ENCODE results near the gene PRRT1.
A peak's percentile ranks its signal among the peaks of the same experiment; 100 is the strongest.
"Not testable (repeated sequence)": the region's sequence is repeated elsewhere in the genome, so short reads cannot be mapped to it uniquely, and the experiment has no call there.

Gene PRRT1

DNA sequence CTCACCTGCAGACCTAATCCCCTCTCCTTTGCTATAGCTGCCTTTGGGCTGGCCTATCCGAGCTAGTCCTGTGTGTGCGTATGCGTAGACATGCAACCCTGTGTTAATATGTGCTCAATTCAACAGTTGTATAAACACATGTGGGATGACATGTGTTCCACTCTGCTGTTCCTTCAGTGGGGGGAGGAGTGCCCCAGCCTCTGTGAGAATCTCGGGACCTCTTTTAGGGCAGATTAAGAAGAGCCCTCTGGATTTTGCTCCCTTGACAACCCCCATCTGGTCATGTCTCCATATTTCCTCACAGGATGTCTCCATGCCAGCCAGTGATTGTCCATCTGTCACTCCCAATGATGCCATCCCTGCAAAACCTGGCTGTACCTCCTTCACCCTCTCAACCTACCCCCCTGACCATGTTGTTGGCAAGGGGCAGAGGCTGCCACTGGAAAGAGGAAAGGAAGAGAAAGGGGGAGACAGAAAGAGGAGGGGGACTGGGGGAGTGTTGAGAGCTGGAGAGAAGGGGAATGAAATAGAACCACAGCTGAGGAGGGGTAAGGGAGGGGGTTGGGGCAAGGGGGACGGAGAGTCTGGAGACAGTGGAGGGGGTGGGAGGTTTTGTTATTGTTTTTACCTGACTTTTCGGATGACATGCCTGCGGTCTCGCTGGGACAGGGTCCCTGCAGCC lies 417 bp downstream of the PRRT1 start:
- no peak for DNase-seq (ENCODE audit: low read depth in 2 of 2)

DNA sequence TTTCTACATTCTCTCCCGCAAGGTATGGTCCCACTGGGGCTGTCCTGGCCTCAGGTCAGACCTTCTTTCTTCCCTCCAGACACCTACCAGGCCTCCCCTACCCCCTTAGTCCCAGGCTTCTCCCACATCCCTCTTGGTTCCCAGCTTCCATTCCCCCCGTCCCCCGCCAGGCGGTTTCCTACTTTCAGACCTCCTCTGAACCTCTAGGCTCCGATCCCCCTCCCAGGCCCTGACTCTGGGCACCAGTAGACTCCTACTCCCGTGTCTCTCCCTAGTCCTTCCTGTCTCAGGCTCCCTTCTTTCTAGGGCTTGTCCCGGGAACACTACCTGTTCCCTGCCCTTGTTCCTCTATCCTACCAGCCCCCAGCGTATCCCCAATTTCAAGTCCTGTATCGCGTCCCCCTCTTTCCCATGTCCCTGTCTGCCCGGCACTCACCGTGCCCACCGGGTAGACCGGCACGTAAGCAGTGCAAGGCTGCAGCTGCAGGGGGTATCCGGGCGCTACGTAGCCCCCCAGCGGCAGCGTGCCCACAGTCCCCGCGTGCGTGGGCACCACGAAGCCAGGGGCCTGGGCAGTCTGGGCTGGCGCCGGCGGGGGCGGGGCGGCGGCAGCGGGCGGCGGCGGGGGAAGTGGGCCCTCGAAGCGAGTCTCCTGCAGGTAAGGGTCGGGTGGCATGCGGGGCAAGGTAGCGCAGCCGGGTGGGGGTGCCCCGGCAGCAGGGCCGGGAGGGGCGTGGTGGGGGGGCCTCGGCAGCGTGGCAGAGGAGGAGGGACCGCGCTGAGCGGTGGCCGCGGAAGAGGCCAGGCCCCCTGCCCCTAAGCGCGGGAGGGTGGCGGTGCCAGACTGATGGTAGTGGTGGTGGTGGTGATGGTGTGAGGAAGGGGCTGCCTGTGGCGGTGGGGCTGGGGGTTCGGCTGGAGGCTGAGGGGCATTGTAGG lies 1.5 kb downstream of the PRRT1 start:
- no peak for DNase-seq (ENCODE audit: low read depth in 2 of 2)

DNA sequence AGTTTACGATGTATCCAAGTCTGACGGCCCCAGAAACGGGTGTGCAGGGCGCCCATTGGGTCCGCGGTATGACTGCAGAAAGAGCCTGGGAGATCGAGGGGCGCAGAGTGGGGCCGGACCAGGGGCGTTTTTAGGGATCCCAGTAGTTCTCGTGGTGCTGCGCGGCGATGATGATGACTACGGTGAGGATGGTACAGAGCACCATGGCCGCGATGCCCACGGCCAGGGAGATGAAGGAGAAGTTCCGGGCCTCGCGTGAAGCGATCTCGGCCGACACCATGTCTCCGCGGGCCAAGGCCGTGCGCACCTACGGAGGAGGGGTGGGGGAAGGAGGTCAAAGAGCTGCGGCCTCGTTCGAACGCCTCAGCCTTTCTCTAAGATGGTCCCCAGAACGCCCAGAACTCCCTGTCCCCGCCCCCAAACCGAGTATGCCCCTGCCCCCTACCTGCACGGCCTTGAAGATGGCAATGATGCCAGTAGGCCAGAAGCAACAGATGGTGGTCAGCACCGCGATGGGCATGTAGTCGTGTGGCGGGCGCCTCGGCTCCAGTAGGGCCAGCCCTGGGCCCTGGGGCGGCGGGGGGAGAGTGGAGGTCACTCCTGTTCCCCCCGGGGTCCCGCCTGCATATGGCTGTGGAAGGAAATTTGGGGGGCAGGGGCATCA lies 2.5 kb downstream of the PRRT1 start:
- DNase-seq (ENCODE audit: low read depth in 2 of 2): no peak

DNA sequence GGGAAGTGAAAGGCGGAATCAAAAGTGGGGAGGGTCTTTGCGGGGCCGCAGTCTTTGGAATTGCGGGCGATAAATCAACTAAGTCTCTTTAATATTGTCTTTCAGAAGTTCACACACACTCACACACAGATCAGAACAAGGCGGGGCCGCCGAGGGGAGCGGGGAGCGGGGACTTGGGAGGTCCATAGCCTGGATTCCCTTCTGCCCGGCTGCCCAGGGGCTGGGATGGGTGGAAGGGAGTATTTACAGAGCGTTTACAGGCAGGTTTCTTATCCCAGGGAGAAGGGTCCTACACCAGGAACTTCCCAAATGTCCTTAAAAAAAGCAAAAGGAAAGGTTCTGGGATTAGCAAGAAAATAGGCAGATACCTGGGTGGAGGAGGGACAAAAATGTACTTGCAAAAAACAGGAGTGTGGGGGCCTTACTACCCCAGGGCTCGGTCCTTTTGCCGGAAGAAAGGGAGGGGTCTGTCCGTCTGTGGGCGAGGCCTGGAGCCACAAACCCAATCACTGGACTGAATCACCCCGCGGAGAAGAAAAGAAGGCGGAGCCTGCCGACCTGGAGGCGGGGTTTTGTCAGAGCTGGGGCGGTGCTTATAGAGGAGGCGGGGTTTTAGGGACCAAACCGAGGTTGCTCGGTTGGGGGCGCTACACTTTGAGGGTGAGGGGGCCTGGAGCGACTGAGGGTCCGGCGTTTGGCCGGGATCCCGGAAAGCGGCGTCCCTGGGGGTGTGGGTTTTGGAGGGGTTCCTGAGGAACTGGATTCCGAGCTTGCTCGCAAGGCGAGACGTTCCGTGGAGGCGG lies 3.2 kb downstream of the PRRT1 start:
- peak; percentile 35 to 45 for DNase-seq (ENCODE audit: low read depth in 2 of 2)

DNA sequence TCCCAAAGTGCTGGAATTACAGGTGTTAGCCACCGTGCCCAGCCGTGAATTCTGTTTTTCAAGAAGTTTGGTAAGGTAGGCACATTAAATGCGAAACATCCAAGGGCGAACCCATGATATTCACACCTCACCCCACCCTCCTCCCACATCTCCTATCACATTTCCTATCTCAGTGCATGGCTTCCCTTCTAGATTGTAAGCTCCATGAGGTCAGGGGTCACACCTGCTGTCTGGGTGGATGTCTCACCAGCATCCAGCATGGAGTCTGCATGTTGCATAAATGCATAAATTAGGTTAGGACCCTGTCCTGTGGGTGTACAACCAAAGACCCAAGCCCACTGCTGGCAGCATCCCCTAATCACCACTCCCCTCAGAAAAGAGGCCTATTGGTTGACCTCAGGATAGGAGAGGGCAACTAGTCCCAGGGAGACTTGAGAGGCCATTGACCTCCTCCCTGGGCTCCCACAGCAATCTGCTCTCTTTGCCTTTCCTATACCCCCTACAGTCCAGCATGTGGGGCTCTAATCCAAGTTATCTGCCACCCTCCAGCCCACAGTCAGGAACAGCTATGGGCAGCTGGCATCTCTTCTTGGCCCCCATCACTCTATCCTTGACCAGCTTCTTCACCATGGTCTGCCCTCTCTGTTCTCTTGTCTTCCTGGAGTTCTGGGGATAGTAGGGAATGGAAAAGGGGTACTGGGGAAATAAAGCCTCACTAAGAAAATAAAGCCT lies 4.2 kb downstream of the PRRT1 start:
- DNase-seq (ENCODE audit: low read depth in 2 of 2): no peak

DNA sequence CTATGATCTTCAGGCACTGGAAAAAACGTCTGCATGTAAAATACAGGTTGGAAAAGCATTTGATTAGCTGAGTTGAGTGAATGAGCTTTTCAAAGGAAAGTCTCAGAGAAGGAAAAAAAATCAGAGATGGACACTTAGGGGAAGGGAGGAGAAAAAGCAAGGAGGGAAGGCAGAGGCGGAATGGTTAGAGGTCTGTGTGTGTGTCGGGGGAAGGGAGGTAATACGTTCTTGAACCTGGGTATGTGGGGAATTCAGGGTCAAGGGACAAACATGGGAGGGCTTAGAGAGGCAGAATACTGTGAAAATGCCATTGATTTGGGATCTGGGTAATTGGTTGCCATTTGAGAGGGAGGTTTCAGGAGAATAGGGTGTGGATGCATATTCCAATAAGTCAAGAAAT lies 5.1 kb downstream of the PRRT1 start:
- DNase-seq (ENCODE audit: low read depth in 2 of 2): no peak

DNA sequence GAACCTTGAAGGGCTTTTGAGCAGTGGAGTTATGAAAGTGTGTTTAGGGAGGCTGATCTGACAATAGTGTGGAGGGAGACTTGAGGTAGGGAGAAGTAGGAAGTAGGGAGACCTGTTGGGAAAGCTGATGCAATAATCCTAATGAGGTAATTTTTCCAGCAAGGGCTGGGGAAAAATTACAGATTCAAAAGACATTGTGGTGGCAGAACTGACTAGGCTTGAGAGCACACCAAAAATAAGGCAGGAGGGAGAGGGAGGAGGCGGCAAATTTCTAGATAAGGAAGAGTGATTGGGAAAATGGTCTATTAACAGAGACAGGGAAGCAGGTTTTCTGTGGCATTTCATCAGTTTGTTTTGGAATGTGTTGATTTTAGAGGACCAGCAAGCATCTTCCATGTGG lies 5.5 kb downstream of the PRRT1 start:
- no peak for DNase-seq (ENCODE audit: low read depth in 2 of 2)

DNA sequence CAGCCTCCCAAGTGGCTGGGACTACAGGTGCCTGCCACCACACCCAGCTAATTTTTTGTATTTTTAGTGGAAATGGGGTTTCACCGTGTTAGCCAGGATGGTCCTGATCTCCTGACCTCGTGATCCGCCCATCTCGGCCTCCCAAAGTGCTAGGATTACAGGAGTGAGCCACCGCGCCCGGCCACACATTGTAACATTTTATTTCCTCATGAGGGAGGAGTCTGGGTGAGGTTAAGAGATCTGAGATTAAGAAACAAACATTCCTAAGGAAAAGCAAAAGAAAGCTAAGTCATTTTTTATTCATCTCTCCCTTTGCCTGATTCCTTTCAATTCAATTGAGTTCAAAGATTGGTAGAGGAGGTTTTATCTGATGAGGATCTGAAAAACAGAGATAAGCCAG lies 7.5 kb downstream of the PRRT1 start:
- not testable (repeated sequence) for DNase-seq (ENCODE audit: low read depth in 2 of 2)

DNA sequence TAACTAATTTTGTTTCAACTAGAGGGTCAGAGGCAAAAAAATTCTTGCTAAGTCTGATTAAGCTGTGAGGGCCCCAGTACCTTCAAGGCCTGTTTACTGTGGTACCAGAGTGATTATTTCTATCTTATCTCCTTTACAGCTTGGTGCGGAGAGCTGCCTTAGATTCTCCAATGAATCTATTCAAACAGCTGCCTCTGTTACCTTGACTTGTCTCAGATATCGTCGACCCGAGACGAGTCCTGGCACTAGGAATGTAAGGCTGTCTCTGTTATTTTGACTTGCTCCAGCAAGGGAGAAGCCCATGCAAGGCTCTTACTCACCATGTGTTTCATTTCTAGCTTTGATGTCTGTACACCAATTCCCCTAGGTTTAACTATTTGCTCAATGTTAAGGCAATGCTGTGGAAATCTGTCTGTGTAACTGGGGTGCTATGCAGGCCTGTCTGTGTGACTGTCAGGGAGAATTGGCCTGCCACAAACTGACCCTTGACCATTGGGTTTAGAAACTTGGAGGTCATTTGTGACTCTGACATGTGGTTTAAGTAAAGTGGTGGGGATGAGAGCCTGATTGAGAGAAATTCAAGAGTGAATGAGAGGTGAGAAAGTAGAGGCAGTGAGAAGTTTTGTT lies 11.2 kb downstream of the PRRT1 start:
- no peak for DNase-seq (ENCODE audit: low read depth in 2 of 2)

DNA sequence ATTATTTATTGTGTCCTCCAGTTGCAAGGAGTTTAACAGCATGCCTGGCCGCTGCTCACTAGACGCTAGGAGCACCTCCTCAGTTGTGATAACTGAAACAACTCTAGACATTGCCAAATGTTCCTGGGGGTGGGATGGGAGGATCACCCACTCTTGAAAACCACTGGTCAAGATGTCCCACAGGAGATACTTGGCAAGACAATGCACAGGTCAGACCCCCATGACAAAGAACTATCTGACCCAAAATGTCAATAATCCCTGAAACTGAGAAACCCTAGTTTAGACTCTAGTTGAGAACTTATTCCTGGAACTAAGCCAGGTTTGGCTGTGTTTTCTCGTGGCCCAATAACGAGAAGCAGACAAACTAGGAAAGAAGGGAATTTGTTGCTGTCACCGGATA lies 12.1 kb downstream of the PRRT1 start:
- DNase-seq (ENCODE audit: low read depth in 2 of 2): no peak

DNA sequence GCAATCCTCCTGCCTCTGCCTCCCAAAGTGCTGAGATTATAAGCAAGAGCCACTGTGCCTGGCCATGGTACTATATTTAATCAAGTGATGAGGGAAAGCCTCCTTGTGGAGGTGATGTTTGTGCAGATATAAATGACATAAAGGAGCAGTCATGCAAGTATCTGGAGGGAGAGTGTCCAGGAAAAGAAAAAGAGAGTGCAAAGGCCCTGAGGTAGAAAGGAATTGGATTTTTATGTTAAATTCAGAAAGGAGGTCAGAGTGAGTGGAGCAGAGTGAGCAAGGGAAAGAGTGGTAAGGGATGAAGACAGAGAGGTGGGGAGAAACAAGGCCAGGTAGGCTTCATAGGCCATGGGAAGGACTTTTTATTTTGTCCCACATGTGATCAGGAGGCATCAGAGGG lies 14.3 kb downstream of the PRRT1 start:
- no peak for DNase-seq (ENCODE audit: low read depth in 2 of 2)

DNA sequence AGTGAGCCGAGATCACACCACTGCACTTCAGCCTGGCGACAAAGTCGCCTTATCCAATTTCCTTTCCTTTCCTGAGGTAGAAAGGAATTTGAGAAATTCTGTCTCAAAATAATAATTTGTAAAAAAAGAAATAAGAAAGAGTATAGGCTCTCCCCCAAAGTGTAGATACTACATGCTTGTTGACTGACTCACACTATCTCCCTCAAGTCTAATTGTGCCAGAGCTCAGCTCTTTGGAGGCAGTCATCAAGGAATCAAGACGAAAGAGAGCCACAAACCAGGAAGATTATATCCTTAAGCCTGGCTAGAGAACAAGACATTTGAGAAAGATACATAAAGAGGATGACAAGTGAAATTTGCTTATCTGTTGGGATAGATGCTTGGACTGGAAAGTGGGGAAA lies 18.0 kb downstream of the PRRT1 start:
- no peak for DNase-seq (ENCODE audit: low read depth in 2 of 2)

DNA sequence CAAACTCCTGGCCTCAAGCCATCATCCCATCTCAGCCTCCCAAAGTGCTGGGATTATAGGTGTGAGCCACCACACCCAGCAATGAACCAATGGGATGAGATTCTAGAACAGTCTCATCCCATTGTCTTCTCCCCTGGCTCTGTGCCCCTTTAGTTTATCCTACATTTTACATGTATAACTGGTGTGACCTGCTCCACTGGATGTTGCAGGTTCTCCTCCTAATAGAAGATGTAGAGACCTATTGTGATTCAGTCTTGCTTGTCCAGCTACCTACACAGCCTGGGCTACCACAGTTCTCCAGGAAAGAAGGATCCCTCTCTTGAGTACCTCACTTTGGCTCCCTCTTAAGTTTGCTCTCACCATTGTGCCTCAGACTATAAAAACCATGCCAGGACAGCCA lies 19.6 kb downstream of the PRRT1 start:
- DNase-seq (ENCODE audit: low read depth in 2 of 2): no peak

DNA sequence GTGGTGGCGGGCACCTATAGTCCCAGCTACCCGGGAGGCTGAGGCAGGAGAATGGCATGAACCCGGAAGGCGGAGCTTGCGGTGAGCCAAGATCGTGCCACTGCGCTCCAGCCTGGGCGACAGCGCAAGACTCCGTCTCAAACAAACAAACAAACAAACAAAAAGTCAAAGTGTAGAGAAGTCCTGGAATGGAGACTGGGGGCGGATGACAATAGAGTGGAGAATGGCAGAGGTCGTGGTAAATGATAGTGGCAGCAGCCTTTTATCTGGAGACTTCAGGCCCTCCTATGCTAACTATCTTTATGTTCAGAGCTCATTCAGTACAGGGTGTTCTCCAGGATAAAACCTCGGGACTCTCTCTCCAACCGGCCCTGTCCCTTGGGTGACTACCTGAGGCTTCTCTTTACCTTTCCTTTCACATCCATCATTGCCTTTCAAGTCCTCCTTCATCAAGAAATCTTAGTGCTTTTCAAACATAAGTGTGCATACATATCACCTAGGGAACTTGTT lies 20.2 kb downstream of the PRRT1 start:
- no peak for DNase-seq (ENCODE audit: low read depth in 2 of 2)

DNA sequence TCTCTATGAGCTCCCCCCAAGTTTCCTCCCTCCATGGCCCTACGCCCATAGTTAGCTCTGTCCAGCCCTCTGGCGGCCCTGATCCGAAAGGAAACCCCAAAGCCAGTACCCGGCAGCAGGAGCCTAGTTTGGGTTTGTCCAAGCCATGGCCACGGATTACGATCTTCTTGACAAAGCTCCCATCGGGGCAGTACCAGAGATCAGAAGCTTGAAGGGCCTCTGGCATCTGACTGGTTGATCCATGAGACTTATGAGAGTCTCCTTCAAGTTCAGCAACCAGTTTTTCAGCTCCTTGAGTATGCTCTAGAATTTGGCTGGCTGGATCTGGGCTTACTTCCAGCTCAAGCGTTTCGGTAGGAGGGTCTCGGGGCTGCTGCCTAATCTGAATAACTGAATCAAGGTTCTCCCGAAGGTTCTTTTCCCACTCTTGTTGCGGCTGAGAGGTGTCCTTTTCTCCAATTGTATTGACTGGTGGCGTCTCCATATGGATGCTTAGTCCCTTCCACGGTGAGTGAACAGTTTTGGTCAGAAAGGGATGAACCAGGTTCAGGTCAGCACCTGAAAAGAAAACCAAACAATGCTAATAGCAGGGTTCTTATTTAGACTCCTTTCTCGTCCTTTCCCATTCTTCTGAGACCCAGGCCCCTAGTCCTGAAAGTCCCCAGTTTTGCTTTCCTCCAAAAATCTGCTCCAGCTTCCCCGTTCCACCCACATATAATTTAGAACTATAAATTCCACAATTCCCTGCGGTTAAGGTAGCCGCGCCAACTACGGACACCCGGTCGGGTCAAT lies 22.2 kb downstream of the PRRT1 start:
- no peak for DNase-seq (ENCODE audit: low read depth in 2 of 2)

DNA sequence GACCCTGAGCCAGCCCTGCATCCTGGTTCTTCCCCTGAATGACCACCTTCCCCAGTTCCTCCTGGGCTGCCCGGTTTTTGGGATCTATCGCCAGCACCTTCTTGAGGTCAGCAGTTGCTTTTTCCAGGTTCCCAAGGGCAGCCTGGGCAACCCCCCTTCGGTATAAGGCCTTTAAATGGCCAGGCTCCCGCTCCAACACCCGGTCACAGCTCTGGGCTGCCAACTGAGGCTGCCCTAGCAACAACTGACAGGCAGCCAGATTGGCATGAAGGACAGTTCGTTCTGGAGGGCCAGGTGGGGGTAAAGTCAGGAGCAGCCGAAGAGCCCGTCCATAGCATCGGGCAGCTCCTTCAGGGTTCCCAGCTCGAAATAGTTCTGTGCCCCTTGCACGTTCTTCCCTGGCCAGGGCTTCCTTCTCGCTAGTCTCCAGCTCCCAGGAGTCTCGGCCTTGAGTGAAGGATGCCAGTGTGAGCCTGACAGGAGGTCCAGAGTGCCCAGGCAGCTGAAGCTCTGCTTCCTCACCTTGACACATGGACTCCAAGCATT lies 22.9 kb downstream of the PRRT1 start:
- no peak for DNase-seq (ENCODE audit: low read depth in 2 of 2)

DNA sequence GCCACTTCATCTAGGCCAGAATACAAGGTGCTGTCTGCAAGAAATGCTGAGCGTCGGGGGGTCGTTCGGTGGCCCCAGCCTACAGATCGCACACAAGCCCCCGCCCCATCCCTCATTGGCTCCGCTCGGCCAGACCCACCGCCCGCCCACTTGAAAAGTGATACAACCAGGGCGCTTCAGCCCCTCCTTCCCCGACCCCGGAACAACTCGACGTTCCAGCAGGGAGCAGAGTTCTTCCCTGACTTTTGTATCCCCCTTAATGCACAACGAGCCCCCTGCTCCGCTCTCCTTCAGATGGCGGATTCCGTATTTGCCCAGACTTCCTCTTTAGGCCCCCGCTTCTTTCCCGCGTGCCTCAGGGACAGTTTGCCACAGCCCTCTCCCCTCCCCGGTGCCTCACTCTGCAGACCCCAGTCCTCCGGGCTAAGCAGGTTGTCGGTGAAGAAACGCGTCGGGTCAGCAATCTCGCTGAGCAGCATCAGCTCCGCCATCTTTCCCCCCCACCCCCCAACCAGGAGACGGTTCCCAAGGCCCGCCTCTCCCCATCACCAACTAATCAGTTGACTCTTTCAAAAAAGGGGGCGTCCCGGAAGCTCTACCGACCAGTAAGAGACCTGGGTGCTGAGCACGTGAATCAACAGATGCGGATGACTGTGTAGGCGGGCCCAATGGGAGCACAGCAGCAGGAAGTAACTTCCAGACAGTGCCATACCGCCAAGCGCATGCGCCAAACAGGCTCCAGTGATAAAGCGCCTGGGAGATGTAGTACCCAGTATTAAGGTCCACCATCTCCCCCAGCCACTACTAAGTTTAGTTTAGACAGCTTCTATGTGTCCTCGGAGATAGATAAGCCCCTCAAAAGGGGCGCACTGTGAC lies 23.8 kb downstream of the PRRT1 start, which contains the start of gene ATF6B:
Gene ATF6B, minus strand, starts transcription at position 530 of the 876 bp plus-strand sequence. Its CDS starts 39 bp downstream, at position 491.
- DNase-seq (ENCODE audit: low read depth in 2 of 2): peak; percentile 98 to 99

DNA sequence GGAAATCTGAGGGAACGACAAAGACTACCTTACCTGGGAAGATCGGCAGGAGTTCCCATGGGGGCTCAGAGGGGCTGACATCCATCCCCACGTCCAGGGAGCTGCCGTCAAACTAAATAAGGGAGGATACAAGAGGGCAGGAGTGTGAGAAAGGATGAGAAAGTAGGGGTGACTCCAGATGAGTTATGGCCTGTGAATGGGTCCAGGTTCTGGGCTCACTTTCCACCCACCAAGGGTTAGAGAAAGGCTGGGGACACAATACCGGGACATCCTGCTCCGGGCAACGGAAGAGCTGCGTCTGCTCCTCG lies 24.4 kb downstream of the PRRT1 start:
- no peak for DNase-seq (ENCODE audit: low read depth in 2 of 2)

All from stimulated activated CD8-positive, alpha-beta memory T cell treated with anti-CD3 and anti-CD28 coated beads, Interleukin-7, amount 100 ng/mL, for 4 hours (primary cell).